ENCODE results near the gene LRCH3.

The LRCH3 gene

DNA sequence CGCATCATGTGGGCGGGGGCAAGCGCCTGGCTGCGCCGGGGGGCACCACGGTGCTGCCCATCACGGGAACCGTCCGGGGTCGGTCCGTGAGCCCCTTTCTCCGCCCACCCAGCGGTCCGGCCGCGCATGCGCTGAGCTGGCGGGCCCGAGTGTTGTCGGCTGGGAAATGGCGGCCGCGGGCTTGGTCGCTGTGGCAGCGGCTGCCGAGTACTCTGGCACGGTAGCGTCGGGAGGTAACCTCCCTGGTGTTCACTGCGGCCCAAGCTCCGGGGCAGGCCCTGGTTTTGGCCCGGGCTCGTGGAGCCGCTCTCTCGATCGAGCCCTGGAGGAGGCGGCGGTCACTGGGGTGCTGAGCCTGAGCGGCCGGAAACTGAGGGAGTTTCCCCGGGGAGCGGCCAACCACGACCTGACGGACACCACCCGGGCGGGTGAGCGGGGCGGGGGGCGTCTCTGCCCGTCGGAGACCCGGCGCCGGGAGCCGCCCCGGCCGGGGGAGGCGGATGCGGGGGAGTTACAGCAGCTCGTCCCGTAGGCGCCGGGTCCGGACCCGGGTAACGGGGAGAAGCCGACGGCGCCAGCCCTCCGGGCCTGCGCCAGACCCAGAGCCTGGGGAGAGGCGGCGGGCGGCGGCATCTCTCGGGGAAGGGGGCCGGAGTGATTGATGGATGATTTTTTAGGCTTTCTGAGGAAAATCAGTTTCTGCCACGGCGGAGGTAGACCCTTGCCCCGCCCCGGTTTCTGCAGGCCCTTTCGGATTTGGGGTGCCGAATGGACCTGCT, at the start of gene LRCH3:
LRCH3 (plus strand) TSS at position 142 of the 779 bp plus-strand sequence; CDS start at position 167, 25 bp downstream.
- no peak for DNase-seq (ENCODE audit: low read depth)

DNA sequence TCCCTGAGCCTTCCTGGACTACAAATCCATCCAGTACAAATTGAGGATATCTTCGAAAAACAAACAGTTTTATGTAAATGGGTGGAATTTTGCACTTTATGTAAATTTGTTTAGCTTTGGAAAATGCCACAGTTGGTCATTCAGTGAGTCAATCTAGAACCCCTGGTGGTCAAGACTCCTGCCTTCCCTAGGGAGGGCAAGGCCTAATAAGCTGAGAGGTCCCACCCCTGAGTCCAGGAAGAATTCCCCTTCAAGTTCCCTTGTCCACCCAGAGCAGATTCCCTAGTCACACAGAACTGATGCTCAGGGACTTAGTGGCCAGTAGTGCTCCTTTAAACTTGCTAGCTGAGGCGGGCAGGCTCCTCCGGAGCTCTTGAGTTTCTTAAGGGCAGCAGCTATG, 48.3 kb upstream of the LRCH3 start:
- no peak for DNase-seq (ENCODE audit: low read depth)

DNA sequence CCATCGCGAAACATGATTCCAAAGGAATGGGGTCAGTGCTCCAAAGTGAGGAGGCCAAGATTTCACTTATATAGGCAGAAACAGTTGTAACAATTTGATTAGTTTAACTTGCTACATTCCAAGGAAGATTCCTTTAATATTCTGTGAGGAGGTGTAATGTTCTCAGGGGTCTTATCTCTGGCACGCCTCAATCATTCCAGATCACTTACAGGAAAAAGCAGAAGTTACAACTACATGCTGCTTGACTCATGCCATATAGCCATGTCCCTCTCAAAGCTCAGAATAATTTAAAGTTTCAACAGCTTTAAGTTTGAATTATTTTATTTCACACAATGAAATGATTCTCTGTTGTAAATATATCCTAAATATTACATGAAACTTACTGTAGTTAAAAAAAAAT, 44.8 kb upstream of the LRCH3 start:
- no peak for DNase-seq (ENCODE audit: low read depth)

DNA sequence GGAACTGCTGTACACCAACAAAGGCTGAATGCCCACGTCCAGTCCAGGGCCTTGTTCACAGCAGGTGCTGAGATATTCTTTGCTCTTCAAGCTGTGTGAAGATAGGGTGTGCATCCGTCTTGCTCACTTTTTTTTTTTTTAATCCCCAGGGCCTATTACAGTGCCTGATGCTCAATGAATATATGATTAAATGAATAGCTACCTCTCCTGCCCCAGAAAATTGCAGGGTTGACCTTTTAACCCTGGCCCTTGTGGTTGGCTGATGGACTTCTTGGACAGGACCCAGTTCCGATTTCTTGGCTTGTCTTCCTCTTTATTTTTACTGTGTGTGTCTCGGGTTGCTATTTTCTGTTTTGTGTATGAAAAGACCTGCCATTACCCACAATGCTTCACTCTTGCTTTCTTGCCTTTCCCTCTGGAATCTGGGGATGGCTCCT, 44.2 kb upstream of the LRCH3 start:
- DNase-seq (ENCODE audit: low read depth): no peak

DNA sequence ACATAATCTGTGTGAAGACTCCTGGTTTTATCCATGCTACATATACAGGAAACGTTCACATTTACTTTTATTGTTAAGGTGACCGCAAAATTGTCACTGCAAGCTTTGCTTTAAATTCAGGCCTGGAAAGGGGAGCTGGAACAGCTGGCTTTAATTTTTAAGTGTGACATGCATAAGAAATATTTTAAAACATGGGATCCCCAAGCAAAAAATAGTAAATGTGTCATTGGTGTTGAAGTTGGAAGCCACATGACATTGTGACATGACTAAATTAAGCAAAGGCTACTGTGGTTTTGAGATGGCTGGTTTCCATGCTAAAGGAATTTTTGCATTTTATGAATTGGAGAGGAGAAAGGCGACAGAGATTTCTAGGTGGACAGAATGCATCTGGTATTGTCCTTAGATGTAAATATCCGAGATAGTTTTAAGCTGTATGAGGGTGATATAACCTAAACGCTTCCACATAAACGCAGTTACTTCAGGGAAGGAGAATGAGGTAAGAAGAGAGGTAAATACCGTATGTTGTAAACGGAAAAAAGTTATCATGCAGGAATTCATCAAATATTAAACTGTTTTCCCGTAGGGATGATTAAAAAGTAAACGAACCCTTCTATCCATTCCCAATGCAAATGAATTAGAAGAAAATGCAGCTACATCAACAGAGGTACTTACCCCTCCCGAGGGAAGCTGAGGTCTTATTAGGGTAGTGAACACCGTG, 42.3 kb upstream of the LRCH3 start:
- DNase-seq (ENCODE audit: low read depth): no peak

DNA sequence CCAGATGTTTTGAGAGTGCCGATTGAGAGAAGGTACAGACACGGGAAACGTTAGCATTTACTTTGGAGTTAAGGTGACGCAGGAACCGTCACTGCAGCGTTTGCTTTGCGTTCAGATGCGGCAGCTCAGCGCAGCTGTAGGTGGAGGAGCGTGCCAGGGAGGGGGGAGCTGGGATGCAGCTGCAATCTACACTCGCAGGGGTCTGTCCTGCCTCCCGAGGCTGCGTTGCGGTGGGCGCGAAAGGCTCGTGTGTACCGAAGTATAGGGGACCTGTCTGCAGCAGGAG, 41.8 kb upstream of the LRCH3 start:
- DNase-seq (ENCODE audit: low read depth): no peak

DNA sequence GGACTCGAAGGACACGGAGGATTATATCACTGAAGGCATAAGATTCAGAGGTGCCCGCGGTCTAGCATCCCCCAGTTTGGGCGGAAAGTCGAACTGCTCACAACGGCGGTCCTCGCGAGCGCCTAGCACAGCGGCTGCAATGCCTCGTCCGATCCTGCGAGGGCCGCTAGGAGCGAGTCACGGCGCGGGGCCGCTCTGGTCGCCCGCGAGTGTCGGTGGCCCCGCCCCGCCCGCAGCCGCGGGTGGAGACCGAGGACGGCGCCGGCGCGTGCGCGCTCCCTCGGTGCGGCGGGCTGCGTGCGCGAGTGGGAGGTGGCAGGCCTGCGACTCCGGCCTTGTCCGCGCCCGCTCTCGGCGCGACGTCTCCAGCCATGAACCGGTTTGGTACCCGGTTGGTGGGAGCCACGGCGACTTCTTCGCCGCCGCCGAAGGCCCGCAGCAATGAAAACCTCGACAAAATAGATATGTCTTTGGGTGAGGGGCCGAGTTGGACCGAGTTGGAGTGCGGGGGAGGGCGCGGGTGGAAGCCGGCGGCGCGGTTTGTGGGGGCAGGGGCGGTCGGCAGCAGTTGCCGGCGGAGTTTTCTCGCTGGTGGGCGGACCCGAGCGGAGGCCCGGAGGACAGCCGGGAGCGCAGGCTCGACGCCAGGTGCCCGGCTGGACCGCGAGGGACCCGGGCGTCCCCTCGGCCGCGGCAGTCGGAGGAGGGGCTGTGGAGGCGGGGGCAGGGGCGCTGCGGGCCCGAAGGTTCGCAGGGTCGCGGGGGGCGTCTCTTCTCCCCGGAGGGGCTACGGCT, 41.3 kb upstream of the LRCH3 start, which contains the start of gene FYTTD1:
FYTTD1 (plus strand) TSS at position 283 of the 795 bp plus-strand sequence; CDS start at position 372, 89 bp downstream.
- DNase-seq (ENCODE audit: low read depth): no peak

DNA sequence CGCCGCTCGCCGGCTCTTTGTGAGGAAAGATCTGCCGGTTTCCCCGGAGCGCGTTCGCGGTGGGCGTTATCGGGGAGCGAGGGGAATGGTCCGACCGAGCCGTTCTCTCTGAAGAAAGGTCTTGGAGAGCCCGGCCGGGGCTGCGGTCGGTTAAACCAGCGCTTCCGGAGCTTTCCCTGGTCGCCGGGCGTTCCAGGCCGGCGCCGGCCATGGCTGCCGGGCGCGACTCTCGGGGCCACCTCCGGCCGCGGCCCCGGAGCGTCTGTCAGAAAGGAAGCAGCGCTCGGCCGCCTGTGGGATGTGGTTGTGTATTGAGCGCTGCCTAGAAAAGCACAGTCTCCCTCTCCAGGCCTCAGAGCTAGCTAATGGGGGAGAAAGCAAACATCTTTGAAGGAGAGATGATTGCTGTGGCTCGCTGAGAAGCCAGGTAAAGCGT, 40.6 kb upstream of the LRCH3 start:
- DNase-seq (ENCODE audit: low read depth): no peak

DNA sequence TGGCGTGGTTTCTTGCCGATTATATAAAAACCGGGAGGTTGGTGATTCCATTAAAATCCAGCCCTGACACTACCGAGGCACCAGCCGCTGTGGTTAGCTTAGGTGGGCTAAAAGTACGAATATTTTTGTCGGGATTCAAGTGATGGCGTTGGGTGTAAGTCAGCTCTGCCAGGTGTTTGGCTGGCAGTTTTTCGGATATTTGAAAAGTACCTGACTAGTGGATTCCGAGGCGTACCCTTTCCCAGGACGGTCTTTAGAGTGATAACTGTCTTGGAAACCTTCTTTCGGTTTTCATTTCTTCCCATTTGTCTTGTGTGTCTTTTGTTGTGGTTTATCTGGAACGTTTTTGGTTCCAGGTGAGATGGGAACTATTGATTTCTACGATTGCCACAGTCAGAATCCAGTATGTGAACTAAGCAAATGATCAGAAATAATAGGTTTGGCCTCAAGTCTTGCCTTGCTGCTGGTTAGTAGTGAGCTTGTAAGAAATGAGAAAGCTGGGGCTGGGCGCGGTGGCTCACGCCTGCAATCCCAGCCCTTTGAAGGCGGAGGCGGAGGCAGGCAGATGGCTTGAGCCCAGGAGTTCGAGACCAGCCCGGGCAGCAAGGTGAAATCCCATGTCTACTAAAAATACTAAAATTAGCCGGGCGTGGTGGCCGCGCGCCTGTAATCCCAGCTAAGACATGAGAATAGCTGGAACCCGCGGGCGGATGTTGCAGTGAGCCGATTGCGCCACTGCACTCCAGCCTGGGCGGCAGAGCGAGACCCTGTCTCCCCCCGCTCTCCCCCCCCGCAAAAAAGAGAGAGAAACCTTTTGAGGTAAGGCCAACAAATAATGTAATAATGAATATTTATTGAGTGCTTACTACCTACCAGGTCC, 40.0 kb upstream of the LRCH3 start:
- no peak for DNase-seq (ENCODE audit: low read depth)

DNA sequence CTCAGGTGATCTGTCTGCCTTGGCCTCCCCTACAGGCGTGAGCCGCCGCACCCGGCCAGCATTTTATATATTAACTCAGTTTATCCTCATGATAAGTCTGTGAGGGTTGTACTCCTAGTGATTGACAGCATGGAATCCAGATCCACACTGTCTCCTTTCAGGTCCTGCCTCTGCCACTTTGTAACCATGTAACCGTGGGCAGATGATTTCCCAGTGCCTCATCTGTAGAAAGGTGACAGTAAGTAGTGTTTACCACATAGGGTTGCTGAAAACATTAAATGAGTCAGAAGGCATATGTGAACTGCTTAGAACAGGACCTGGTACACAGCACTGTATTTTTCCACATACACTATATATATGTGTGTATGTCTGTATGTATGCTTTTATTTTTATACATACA, 38.9 kb upstream of the LRCH3 start:
- DNase-seq (ENCODE audit: low read depth): no peak

DNA sequence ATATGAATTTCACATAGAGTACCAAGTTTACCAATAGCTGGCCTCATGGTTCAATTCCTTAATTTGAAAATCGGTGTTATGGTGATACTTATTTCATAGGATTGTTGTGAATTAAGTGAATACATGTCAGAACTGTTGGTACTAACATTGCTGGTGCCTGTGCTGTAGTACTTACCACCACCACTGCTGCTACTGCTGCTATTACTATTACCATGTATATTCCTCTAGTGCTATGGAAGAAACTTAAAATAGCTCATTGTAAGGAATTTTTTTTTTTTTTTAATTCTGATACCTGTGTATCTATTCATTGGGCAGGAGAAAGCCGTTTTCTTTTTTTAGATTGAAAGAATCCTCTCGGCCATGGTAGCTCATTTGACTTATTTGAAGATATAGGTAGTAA, 37.8 kb upstream of the LRCH3 start:
- no peak for DNase-seq (ENCODE audit: low read depth)

DNA sequence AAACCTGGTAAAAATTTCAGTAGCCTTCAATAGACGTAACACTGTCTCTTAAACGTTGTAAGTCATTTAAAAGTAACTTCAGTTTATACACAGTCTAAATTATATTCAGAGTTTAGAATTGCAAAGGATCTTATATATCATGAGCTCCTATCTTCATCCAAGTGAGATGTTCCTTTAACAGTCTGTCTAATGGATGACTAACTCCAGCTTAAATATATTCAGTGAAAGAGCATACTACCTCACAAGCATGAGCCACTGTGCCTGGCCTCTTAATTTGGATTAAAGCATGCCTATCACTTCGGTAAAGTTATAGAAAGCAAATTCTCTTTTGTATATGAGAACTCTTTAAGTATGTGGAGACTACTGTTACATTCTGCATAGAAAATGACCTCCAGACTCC, 34.4 kb upstream of the LRCH3 start:
- DNase-seq (ENCODE audit: low read depth): no peak

DNA sequence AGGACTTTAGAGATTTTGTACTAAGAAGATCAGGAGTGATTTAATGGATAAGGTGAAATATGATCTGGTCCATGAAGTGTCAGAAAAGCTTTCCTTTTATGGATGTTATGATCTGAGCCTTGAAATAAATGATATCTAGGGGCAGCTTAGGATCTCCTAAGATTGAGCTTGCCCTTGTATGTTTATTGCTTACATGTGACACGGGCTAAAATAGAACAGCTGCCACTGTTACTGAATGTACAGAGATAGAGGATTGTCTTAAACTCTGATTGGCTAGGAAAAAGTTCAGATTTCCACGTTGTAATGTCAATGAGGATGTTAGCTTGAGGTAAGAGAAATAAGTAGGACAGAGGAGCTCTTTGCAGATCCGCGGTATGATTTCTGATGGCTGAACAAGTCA, 32.5 kb upstream of the LRCH3 start:
- DNase-seq (ENCODE audit: low read depth): no peak

DNA sequence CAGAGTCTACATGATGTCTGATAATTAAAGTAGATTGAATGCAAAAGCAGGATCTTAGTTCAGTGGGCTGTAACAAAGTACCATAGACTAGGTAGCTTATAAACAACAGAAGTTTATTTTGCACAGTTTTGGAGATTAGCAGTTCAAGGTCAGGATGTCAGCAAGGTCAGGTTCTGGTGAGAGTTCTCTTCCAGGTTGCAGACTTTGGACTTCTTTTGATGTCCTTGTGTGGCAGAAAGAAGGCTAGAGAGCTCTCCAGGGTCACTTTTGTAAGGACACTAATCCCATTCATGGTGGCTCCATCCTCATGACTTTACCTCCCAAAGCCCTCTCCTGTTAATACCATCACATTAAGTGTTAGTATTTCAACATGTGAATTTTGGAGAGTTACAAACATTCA, 29.3 kb upstream of the LRCH3 start:
- DNase-seq (ENCODE audit: low read depth): no peak

DNA sequence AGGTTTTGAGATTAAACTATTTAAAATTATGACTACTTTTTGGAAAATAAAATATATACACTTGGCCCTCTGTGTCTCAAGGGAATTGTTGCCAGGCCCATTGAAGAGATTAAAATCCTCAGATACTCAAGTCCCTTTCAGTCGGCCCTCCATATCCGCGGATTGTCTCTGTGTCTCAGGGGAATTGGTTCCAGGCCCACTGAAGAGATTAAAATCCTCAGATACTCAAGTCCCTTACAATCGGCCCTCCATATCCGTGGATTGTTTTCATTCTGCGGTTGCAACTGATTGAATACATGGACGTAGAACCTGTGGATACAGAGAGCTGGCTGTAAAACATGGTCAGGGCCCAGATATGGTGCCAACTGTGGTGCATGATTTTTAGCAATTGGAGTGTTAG, 15.7 kb upstream of the LRCH3 start:
- no peak for DNase-seq (ENCODE audit: low read depth)

DNA sequence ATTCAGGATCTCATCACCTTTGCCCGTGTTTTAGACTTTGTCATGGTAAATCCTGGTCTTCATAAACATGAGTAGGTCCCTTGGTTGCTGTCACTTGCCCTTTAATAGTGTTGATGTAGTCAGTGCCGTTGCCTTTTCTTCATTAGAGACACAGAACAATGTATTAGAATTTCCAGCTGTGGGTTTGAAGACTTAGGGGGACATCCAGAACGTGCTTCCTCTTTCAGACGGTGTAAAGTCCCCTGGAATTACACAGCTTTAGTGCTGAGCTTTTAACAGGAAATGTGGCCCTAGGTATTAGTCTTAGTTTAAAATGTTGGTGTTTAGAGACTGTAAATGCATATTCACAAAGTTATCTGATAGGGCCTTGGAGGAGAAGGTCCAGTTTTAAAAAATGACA, 8.8 kb upstream of the LRCH3 start:
- no peak for DNase-seq (ENCODE audit: low read depth)

DNA sequence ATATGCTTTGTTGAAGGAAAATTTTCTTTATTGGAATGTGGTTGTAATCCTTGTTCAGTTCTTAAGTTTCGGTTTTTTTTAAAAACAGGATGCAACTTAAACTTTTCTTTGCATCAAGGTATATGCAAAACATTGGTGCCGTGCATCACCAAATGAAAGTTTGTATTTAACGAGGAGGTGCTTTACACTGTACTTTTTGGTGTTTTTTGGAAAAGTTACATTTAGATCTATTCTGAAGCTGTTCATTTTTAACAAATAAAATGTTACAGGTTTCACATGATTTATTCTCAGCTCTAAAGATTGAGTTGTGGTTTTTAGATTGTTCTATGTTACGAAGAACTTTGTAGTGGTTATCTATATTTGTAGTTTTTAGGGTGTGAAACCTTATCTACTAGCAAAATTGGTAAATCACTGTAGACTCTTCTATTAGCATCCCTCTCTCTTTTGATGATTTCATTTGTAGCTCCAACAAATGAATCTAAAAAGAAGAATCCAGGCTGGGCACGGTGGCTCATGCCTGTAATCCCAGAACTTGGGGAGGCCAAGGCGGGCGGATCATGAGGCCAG, 7.0 kb upstream of the LRCH3 start:
- no peak for DNase-seq (ENCODE audit: low read depth)

DNA sequence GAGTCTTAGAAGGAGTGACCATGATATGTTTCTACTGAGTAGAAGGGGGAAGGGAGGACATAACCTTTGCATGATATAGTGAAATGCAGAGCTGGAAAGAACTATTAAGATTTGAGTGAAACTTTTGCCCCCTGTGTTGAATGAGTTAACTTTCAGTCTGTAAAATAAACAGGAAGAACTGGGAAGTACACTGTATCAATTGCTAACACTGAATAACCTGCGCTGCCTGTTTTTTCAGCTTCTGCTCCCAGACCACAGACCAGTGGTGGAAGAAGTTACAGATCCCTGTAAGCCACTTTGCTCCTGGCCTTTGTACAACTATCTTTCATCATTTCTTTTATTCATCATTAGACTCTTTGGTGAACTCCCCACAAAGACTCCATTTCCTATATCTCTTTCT, 3.6 kb upstream of the LRCH3 start:
- DNase-seq (ENCODE audit: low read depth): no peak

DNA sequence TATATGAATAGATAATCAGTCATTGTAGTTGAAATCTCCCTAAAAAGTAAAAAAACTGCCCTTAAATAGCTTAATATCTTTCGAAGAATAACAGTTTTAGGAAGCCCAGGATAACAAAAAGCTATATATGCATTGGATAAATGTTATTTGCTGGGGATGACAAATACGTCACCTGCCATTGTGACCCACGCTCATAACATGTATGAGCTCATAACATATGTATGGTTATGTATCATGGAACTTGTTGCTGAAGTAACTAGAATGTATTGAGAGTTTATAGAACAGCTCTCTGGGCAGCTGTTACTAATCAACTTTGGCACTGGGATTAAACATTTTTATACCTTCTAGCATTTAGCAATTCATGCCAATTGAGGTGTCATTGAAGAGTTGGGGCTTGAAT, 1.7 kb upstream of the LRCH3 start:
- DNase-seq (ENCODE audit: low read depth): no peak

DNA sequence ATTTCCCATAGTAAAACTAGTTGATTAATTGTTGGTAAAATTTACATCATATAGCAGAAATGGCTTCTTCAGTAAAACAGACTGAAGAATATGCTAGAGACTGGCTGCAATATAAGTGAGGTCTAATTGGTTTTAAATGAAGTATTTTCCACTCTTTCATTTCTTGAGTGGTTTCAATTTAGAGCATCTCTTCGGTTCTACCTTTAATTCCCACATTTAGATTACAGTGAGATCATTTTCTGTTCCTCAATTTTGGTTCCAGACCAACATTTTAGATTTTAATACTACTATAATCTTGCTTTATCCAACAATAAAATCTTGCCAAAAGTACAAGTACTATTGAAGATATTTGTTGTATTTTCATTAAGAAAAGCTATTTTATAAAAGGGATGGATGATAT, 1.0 kb upstream of the LRCH3 start:
- no peak for DNase-seq (ENCODE audit: low read depth)

DNA sequence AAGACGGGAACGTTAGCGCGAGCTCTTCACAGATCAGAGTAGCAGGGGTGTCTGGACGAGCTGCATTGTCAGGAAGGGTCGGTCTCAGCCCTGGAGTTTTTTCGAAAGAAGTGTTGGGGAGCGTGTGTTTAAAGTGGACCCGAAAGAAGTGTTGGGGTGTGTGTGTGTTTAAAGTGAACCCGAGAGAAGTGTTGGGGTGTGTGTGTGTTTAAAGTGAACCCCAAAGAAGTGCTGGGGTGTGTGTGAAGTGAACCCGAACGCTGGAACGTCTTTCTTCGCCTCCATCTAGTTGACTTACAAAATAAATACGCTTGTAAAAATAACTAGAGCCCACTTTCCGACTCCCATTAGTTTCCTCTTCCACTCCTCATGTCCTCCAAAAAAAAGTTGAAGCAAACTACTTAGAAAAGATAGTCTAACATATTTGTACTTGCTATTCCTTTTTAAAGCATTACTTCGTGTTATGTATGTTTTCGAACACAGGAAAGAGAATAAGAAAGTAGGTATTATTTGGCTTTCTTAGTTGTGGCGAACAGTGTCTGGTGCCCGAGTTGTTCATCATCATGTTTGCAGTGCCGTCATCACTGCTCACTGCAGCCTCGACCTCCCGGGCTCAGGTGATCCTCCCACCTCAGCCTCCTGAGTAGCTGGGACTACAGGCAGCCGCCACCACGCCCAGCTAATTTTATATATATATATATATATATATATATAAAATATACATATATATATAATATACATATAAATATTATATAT, 1.0 kb downstream of the LRCH3 start:
- no peak for DNase-seq (ENCODE audit: low read depth)
